HFF-Myc (cell line): ENCODE data around the gene PTPN18.

Experiments used
- DNase-seq: peaks from one replicate; pipeline ENCODE4 v3.0.0-alpha.2; 2011; ENCODE audit warnings: low read depth; ENCODE audit errors: extremely low read depth
- H3K4me3 ChIP-seq: replicated peaks from 2 replicates; pipeline ENCODE4 v1.5.1; 2011; ENCODE audit warnings: low read depth, mild to moderate bottlenecking, control low read depth, low read length
- CTCF ChIP-seq: IDR thresholded peaks from 2 replicates; pipeline ENCODE4 v1.5.1; 2012; ENCODE audit warnings: mild to moderate bottlenecking, low read depth, low read length, control low read depth; ENCODE audit errors: missing control alignments

The PTPN18 gene

GRCh38 chr2:130375291-130376266 lies 19.7 kb downstream of the PTPN18 start:
- DNase-seq, result no peak
- no peak overlapping the region for H3K4me3 ChIP-seq
- TF ChIP-seq CTCF, result no peak

- H3K4me3 ChIP-seq, result no peak overlapping the region
- DNase-seq, result no peak
- TF ChIP-seq CTCF, result peak; percentile 25
Measured at GRCh38 chr2:130376433-130377293, 20.8 kb downstream of the PTPN18 start.

- no peak overlapping the region for H3K4me3 ChIP-seq
- TF ChIP-seq CTCF, result no peak
- no peak for DNase-seq
Measured at GRCh38 chr2:130377491-130377890, 21.6 kb downstream of the PTPN18 start.

- TF ChIP-seq CTCF, result no peak
- H3K4me3 ChIP-seq, result no peak overlapping the region
- DNase-seq, result no peak
Measured at GRCh38 chr2:130378206-130378897, 22.5 kb downstream of the PTPN18 start.

GRCh38 chr2:130378898-130379214 lies 23.0 kb downstream of the PTPN18 start:
- no peak for DNase-seq
- H3K4me3 ChIP-seq, result no peak overlapping the region
- no peak for TF ChIP-seq CTCF

- no peak overlapping the region for H3K4me3 ChIP-seq
- DNase-seq, result no peak
- TF ChIP-seq CTCF, result no peak
Measured at GRCh38 chr2:130380096-130380934, 24.5 kb downstream of the PTPN18 start.
